Stimulated activated CD4-positive, alpha-beta T cell treated with anti-CD3 and anti-CD28 coated beads, Interleukin-12 subunit alpha, Interleukin-12 subunit beta, amount 100 ng/mL, for 4 hours (primary cell): ENCODE measurements around the gene FGF23.

ENCODE experiments used
- DNase-seq: peaks from one replicate; pipeline ENCODE4 v3.0.0-alpha.2; 2020

FGF23 gene

DNA sequence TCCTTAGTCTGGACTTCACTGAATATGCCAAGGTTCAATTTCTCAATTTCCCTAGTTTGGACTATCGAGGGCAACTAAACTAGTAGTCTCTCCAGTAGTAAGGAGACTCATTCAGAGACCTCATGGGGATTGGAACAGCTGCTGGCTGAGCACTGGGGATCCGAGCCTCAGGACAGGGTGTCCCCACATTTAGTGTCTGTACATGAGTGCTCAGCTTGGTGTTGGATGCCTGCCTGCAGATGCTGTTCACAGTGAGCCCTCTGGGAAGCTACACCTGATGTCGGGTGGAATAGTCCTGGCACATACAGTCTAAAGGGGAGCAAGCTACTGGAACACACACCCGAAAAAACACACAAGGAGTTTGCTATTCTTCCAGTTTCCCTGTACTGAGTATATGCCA, 820 bp upstream of the FGF23 start:
- no peak for DNase-seq

GRCh38 chr12:4378772-4379171, 740 bp downstream of the FGF23 start:
- no peak for DNase-seq

DNA sequence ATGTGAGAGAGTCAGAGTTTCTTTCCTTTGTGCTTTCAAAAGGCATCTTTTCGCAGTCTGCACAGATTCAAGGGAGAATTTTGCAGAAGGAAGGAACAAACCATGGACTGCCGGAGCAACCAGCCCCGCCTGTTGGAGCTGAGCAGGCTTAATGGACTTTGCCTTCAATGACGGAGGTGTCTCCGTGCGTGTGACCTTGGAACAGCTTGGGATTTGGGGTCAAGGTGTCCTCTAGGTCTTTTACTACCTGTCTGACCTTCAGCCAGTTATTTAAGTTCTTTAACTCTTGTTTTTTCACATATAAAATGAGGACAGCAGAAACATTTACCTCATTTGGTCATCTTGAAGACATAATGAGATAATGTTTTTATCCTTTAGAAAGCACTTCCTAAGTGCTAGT, 4.1 kb downstream of the FGF23 start:
- no peak for DNase-seq

DNA sequence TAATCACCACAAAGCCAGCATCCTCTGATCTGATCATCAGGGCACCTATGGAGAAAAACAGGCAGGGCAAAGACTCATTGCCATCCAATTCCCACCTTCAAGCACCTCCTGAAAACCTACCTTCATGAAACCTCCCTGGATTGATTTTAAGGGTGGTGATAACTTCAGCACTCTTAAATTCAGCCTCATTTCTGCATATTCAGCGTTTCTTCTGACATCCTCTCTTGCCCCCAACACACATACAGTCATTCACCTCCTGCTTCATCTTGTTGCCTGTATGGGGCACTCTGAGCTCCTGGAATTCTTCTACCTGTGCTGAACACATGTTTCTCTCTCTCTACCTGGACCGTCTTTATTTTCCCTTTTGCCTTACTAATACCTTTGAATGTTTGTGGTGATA, 6.9 kb downstream of the FGF23 start:
- no peak for DNase-seq

DNA sequence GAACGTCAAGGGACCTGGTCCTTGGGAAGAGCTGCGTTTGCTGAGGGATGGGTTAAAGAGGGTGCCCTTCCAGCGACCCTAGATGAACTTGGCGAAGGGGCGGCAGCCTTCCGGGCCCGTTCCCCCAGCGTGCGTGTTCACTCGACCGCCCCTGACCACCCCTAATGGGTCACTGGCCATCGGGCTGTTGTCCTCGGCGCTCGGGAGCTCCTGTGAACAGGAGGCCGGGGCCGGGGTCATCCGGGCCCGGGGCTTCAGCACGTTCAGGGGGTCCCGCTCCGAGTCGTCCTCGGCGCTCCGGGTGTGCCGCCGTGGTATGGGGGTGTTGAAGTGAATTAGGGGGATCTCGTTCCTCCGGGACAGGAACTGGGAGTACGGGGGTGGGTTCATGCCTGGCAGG, 9.2 kb downstream of the FGF23 start:
- no peak for DNase-seq

DNA sequence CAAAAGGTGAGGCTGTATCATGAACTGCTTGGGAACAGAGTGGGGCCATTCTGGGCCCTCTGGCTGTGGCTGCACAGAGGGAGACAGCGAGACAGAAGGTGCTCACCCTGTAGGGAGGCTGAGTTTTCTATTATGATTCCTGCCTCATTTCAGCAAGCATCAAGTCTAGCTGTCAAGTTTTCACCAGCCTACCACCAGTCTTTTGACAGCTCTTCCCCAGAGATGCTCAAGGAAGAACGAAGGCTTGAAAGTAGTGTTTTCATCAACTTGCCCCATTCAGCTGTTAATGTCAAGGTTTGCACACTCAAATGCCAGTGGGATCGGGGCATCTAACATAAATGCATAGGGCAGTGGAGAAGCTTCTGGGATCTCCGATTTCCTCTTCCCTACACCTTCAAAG, 10.0 kb downstream of the FGF23 start:
- no peak for DNase-seq

- DNase-seq, result no peak
These were observed 13.4 kb downstream of the FGF23 start for GRCh38 chr12:4366090-4366489.

DNA sequence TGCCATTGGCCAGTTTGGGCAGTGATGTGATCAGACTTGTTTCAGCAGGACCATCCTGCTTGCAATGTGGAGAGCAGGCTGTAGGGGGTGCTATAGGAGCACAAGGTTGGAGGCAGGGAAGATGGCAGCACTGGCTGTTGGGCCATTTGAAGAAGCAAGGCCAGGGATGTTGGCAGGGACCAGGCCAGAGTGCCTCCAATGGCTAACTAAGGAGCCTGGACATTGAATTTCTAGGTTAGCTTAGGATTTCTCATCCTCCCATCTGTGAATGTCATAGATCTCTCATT, 23.5 kb downstream of the FGF23 start:
- DNase-seq, result peak; percentile 35

DNA sequence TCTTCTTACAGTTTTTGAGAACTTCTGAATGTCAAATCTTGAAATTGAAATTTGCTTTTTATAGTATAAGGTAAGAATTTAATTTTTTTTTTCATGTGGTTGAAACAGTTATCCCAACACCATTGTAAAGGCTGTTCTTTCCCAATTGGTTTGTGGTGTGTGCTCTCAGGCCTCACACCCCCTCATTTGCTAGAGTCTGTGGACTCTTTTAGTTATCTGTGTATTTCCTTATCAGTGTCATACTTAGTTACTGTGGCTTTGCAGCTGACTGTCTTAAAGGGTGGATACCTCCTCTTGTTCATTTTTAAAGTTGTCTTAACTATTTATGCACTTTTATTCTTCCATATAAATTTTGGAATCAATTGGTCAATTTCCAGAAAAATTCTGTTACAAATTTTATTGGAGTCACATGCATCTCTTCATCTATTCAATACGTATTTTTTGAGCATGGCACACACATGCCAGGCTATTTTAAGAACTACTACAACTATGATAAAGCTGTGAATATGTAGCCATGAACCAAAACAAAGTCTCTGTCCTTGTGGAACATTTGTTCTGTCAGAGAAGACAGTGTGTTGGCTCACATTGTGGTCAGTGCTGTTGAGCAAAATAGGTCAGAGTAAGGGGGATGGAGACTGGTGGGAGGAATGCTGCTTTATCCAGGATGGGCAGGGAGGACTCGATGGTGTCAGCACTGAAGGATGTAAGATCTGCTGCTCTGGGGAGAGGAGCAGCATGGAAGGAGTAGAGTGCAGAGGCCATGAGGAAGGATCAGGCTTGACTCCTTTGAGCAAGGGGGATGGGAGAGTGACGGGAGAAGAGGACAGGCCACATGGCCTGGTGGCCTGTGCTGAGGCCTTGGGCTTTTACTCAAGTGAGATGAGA, 24.1 kb downstream of the FGF23 start:
- no peak for DNase-seq

- peak; percentile 3 for DNase-seq
These were observed 25.7 kb downstream of the FGF23 start for GRCh38 chr12:4353785-4354208.

DNA sequence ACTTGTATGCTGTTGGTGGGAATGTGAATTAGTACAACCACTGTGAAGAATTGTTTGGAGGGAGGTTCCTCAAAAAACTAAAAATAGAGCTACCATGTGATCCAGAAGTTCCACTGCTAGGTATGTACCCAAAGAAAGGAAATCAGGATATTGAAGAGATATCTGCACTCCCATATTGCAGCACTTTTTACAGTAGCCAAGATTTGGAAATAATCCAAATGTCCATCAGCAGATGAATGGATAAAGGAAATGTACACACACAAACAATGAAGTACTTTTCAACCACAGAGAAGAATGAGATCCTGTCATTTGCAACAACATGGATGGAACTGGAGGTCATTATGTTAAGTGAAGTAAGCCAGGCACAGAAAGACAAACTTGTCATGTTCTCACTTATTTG, 32.6 kb downstream of the FGF23 start:
- no peak for DNase-seq

DNA sequence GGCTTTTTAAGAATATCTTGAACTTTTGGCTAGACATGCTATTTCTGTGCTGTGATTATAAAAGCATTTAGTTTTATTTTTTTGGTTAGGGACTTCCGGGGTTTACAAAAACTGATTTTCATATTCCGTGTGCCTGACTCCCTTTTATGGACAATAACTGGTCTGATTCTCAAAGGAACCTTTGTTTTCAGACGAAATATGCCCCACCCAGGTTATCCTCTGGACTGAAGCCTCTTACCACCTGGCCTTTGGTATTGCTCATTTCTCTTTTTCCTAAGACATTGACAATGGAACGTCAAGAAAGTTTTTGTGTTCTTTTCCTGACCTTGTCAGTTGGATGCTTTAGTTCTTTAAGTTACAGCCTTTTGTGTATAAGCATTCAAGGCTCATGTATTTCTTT, 47.7 kb downstream of the FGF23 start:
- DNase-seq, result no peak

DNA sequence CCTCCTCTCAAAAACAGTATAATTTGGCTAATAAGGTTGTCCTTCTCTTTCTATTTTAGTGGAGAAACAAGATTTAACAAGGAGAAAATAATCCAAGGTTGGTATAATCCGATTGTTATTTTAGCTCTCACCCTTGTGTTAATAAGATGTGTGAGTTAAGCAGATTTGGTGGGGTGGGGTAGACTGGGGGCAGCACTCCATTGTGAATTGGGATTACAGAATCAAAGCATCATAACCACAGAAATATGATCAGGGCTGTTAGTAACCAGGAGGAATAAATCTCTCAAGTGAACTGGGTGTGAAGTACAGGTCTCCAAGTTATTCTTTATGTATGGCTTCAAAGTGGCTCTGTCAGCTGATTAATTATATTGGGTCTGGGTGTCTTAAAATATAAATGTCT, 48.3 kb downstream of the FGF23 start:
- no peak for DNase-seq

- no peak for DNase-seq
These were observed 49.3 kb downstream of the FGF23 start for GRCh38 chr12:4330203-4330602.

DNA sequence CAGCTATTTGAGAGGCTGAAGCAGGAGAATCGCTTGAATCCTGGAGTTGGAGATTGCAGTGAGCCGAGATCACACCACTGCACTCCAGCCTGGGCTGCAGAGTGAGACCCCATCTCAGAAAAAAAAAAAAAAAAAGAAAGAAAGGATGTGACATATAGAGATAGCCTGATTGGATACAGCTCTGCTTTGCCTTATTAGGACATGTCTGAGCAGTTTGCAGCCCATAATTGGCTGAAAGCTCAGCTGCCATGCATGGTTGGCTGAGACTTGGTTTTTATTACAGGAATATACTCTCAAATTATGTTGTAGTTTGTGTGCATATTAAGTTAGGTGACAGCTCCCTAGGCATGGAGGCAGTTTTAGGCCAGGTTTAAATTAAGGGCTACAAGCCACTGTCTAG, 52.2 kb downstream of the FGF23 start:
- DNase-seq, result no peak

- no peak for DNase-seq
These were observed 53.5 kb downstream of the FGF23 start for GRCh38 chr12:4325966-4326365.

- DNase-seq, result no peak
These were observed 55.1 kb downstream of the FGF23 start for GRCh38 chr12:4324366-4324765.

- no peak for DNase-seq
These were observed 56.1 kb downstream of the FGF23 start for GRCh38 chr12:4323396-4323795.

GRCh38 chr12:4322726-4323125, 56.8 kb downstream of the FGF23 start:
- no peak for DNase-seq

DNA sequence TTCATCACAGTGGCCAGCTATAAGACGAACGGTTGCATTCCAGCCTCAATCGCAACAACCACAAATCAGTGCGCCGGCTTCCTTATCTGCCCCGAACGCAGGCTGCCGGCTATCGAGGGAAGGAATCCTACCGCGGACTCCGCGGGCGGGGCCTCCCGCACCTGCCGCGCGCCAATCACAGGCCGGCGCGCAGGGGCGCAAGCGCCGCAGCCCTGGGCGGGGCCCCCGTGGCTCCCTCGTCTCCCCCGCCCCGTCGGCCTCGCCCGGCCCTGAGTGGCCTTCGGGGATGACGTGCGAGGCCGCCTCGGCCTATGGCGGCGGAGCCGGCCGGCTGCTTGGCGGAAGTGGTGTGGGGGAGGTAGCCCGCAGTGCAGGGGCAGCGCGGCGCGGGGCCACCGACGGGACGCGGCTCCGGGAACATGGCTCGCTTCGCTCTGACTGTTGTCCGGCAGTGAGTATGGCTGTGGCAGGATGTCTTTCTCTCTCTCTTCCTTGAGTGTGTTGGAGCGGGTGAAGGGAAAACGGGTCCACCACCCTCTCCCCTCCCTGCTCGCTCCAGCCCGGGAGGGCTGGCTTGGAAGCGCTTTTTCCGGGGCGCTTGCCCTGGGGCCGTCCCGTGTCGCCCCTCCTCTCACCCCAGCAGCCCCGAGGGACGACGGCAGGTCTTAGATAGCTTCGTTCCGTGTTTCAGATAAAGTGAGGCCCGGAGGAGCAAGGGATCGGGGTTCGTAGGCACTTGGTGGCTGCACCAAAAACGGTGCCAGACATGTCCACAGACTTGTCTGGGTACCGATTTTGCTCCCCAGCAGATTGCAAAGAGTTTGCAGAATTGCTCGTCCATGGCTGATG, 58.4 kb downstream of the FGF23 start, which contains the start of gene TIGAR:
Gene TIGAR (plus strand): TSS at position 361 of the 849 bp plus-strand sequence. CDS start 59 bp downstream, at position 420.
- DNase-seq, result peak; percentile 89

GRCh38 chr12:4320497-4320852, 59.0 kb downstream of the FGF23 start:
- no peak for DNase-seq
